ENCODE data around the gene LAMC2. TPM values are rescaled to one million over a fixed set of nuclear protein-coding genes. Genes with fewer than 3 reads are reported as not detected.

LAMC2 gene
- total RNA-seq, 1 donor from 2014 or later, result 13.9 TPM

- no peaks in the 10 kb centered on the region for H3K27me3 ChIP-seq (ENCODE audit: insufficient read depth, low read length)
- Mint-ChIP-seq H3K4me3 (ENCODE audit: unreplicated experiment) (peak overlapping the region; percentile 45), H3K4me1 (ENCODE audit: low read depth, unreplicated experiment) (peaks cover 33% of the 10 kb centered on the region), H3K27ac (ENCODE audit: unreplicated experiment) (peak overlapping the region; percentile 91), H3K27me3 (ENCODE audit: low read depth, unreplicated experiment) (no peaks in the 10 kb centered on the region), H3K36me3 (ENCODE audit: low read depth, unreplicated experiment) (no peaks in the 10 kb centered on the region), H3K9me3 (ENCODE audit: unreplicated experiment) (no peaks in the 10 kb centered on the region)
- FAIRE-seq (no peak), DNase-seq (ENCODE audit: low read depth) (peak; percentile 36)
- no peak overlapping the region for H3K4me3 ChIP-seq (ENCODE audit: insufficient read depth, low read depth, low read length)
- no peaks in the 10 kb centered on the region for H3K79me2 ChIP-seq (ENCODE audit: insufficient read depth, low read length)
- H3K4me1 ChIP-seq (ENCODE audit: insufficient read depth, low read length), result peaks cover 31% of the 10 kb centered on the region
- no peak overlapping the region for H2AFZ ChIP-seq (ENCODE audit: low read depth, low read length)
- no peaks in the 10 kb centered on the region for H3K9me3 ChIP-seq (ENCODE audit: insufficient read depth, low read depth, low read length)
- H4K20me1 ChIP-seq (ENCODE audit: insufficient read depth, low read length), result no peaks in the 10 kb centered on the region
- peak overlapping the region; percentile 34 for H3K9ac ChIP-seq (ENCODE audit: low read length)
- H3K36me3 ChIP-seq (ENCODE audit: insufficient read depth, low read length), result no peaks in the 10 kb centered on the region
- H3K4me2 ChIP-seq (ENCODE audit: low read length), result peak overlapping the region; percentile 35
- TF ChIP-seq EZH2 (IDR thresholded peaks at IDR 0.05; ENCODE audit: insufficient read depth, low read length) (no peak), CTCF (IDR thresholded peaks at IDR 0.05; ENCODE audit: insufficient read depth, low read depth, low read length) (no peak)
- peak overlapping the region; percentile 70 for H3K27ac ChIP-seq (ENCODE audit: low read depth, low read length)
Observed at GRCh38 chr1:183195142-183195574, 9.1 kb downstream of the LAMC2 start.

GRCh38 chr1:183197762-183198161 lies 11.7 kb downstream of the LAMC2 start:
- Histone ChIP-seq H2AFZ (ENCODE audit: low read depth, low read length) (no peak overlapping the region), H3K9me3 (ENCODE audit: insufficient read depth, low read depth, low read length) (no peaks in the 10 kb centered on the region), H3K27me3 (ENCODE audit: insufficient read depth, low read length) (no peaks in the 10 kb centered on the region), H3K9ac (ENCODE audit: low read length) (peak overlapping the region; percentile 65), H3K4me1 (ENCODE audit: insufficient read depth, low read length) (peaks cover 20% of the 10 kb centered on the region), H3K4me3 (ENCODE audit: insufficient read depth, low read depth, low read length) (no peak overlapping the region), H4K20me1 (ENCODE audit: insufficient read depth, low read length) (no peaks in the 10 kb centered on the region), H3K4me2 (ENCODE audit: low read length) (no peak overlapping the region), H3K79me2 (ENCODE audit: insufficient read depth, low read length) (no peaks in the 10 kb centered on the region), H3K27ac (ENCODE audit: low read depth, low read length) (peak overlapping the region; percentile 68), H3K36me3 (ENCODE audit: insufficient read depth, low read length) (no peaks in the 10 kb centered on the region)
- Mint-ChIP-seq H3K9me3 (ENCODE audit: unreplicated experiment) (no peaks in the 10 kb centered on the region), H3K27ac (ENCODE audit: unreplicated experiment) (peak overlapping the region; percentile 79), H3K36me3 (ENCODE audit: low read depth, unreplicated experiment) (no peaks in the 10 kb centered on the region), H3K4me1 (ENCODE audit: low read depth, unreplicated experiment) (peaks cover 22% of the 10 kb centered on the region), H3K27me3 (ENCODE audit: low read depth, unreplicated experiment) (no peaks in the 10 kb centered on the region), H3K4me3 (ENCODE audit: unreplicated experiment) (no peak overlapping the region)
- no peak for DNase-seq (ENCODE audit: low read depth)
- TF ChIP-seq EZH2 (IDR thresholded peaks at IDR 0.05; ENCODE audit: insufficient read depth, low read length) (no peak), CTCF (IDR thresholded peaks at IDR 0.05; ENCODE audit: insufficient read depth, low read depth, low read length) (no peak)
- FAIRE-seq, result no peak

GRCh38 chr1:183198463-183198862 lies 12.4 kb downstream of the LAMC2 start:
- peak overlapping the region; percentile 68 for H3K27ac ChIP-seq (ENCODE audit: low read depth, low read length)
- H3K36me3 Mint-ChIP-seq (ENCODE audit: low read depth, unreplicated experiment), result no peaks in the 10 kb centered on the region

More at GRCh38 chr1:183198463-183198862, 12.4 kb downstream of the LAMC2 start:
- Mint-ChIP-seq H3K9me3 (ENCODE audit: unreplicated experiment) (no peaks in the 10 kb centered on the region), H3K27me3 (ENCODE audit: low read depth, unreplicated experiment) (no peaks in the 10 kb centered on the region), H3K4me3 (ENCODE audit: unreplicated experiment) (no peak overlapping the region), H3K4me1 (ENCODE audit: low read depth, unreplicated experiment) (peaks cover 22% of the 10 kb centered on the region), H3K27ac (ENCODE audit: unreplicated experiment) (peak overlapping the region; percentile 86)
- peak overlapping the region; percentile 19 for H2AFZ ChIP-seq (ENCODE audit: low read depth, low read length)
- TF ChIP-seq EZH2 (IDR thresholded peaks at IDR 0.05; ENCODE audit: insufficient read depth, low read length) (no peak), CTCF (IDR thresholded peaks at IDR 0.05; ENCODE audit: insufficient read depth, low read depth, low read length) (no peak)
- H3K9ac ChIP-seq (ENCODE audit: low read length), result peak overlapping the region; percentile 65
- H3K4me2 ChIP-seq (ENCODE audit: low read length), result peak overlapping the region; percentile 26
- DNase-seq (ENCODE audit: low read depth) (peak; percentile 99), FAIRE-seq (no peak)
- no peaks in the 10 kb centered on the region for H3K36me3 ChIP-seq (ENCODE audit: insufficient read depth, low read length)
- peaks cover 20% of the 10 kb centered on the region for H3K4me1 ChIP-seq (ENCODE audit: insufficient read depth, low read length)
- no peak overlapping the region for H3K4me3 ChIP-seq (ENCODE audit: insufficient read depth, low read depth, low read length)
- no peaks in the 10 kb centered on the region for H3K79me2 ChIP-seq (ENCODE audit: insufficient read depth, low read length)
- no peaks in the 10 kb centered on the region for H3K9me3 ChIP-seq (ENCODE audit: insufficient read depth, low read depth, low read length)
- no peaks in the 10 kb centered on the region for H4K20me1 ChIP-seq (ENCODE audit: insufficient read depth, low read length)
- H3K27me3 ChIP-seq (ENCODE audit: insufficient read depth, low read length), result no peaks in the 10 kb centered on the region
